Islet of Langerhans (tissue), 1 donor: ENCODE results near the gene CTNNAL1.

Experiments used
- FAIRE-seq: peaks from one replicate; lab custom pipeline; 2011; peaks lifted over from hg19 to GRCh38; lab: Jason Lieb, UNC

CTNNAL1 gene

DNA sequence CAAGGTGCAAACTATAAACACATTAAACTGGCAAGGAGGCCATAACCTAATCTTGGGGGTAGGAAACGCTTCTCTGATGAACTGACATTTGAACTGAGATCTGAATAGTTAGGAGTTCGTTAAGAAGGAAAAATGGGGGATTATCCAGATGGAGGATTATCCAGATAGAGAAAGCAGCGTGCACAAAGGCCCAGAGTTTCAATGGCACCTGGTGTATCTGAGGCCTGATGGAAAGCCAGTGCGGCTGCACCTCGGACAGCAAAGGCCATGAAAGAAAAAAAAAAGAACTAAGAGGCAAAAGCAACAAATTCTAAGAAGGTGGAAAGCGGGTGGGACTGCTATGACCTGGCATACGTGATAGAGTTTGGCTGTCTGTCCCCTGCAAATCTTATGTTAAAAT, 13.0 kb upstream of the CTNNAL1 start:
- FAIRE-seq, result no peak

DNA sequence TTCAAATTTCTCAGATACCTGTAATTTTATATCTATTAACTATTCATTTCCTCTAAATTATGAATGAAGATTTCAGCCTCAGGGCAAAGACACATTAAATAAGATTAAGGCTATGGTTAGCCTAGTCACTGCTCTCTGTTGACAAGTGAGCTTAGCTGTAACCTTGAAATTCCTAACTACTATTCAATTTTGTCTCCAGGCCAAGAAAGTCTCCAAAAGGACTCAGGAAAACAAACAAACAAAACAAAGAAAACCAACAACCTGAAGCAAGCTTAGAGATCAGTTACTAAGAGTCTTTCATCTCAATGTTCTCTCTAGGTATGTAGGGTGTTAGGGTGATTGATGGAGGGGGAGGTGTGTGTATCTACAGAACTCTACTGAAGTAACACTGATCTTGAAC, 9.6 kb upstream of the CTNNAL1 start:
- no peak for FAIRE-seq

DNA sequence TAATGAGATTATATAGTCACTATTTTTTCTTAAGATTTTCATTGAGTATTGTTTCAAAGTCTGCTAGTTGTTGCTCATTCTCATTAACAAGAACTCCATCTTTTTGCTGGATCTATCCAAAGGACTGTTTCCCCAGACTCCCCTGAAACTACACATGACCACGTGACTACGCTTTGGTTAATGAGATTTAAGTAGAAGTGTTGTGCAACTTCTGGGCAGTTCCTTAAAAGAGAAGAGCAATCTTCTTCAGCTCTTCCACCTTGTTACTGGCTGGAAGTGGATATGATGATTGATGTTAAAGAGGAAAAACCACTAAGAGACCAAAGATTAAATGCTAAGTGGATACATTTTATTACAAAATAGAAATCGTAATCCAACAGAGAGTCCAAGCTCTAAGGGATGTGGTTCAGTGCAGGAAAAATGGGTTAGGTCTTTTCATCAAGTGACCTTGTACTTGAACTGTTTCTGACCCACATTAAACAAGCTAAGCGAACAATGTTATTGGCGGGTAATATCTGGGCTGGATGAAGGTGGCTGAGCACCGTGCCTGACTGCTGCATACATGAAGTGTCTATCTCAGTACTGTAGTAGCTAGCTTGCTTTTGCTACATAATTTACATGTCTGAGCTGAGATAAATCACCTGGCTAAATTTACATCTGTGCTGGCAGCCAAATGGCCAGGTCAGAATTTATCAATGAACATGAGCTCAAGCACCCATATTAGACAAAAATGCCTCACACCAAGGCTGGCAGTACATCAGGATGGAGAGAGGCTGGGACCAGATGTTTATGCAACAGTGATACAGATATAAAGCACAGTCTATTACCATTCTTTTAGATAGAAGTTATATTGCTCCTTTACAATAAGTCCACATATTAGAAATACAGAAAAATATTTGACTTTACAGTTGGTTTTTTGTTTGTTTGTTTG, 7.5 kb upstream of the CTNNAL1 start:
- no peak for FAIRE-seq

DNA sequence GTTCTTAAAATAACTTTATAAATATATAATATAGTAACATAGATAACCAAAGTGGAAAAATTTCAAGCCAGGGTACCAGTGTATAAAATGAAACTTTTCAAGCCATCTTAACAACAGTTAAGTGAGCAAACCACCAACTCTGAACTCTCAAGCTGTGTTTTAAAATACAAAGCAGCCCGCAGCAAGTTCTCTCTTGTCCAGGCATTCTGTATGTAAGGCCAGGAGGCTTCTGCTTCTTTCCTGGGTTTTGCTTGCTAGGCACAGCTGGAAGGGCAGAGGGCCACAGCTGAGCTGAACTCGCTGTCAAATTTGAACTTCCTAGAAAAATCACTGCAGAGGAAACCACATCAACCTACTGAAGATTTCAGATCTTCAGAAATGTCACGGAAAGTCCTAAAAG, 6.8 kb upstream of the CTNNAL1 start:
- FAIRE-seq, result no peak

GRCh38 chr9:109019420-109019819, 6.1 kb upstream of the CTNNAL1 start:
- FAIRE-seq, result no peak

DNA sequence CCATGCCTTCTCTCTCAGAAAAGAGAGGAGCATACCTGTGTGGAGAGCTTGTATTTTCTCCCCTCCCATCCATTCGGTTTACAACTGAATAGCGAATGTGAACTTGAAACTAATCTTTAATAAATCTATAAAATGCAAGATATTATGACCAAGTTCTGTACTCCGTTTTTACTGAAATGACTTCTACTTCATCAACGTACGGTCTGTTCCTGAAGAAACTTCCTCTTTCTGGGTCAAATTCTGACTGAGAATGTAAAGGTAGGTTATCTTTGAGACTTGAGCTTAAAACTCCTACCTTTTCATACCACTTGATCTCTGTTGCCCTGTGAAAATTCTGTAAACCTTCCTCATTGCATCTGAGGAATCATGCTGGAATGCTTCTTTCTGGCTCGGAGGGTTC, 4.2 kb upstream of the CTNNAL1 start:
- FAIRE-seq, result no peak

DNA sequence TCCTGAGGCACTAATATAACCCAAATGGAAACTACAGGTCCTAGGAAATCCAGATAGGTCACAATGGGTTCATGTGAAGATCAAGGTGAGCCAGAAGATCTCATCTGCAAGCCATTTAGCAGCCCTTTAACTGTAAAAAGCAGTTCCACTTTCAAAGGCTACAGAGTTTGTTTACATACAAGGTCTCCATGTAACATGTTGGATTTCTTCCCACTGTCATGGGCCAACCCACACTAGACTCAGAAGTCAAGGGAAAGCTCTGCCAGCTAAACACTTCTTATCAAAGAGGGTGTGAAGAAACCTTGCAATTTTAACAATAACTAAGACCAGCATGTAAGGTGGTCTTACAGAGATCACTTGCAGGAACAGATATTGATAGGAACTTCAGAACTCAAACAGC, 3.8 kb upstream of the CTNNAL1 start:
- FAIRE-seq, result no peak

GRCh38 chr9:109016132-109016531, 2.8 kb upstream of the CTNNAL1 start:
- no peak for FAIRE-seq

- no peak for FAIRE-seq
Measured at GRCh38 chr9:109014608-109015280, 1.4 kb upstream of the CTNNAL1 start.

DNA sequence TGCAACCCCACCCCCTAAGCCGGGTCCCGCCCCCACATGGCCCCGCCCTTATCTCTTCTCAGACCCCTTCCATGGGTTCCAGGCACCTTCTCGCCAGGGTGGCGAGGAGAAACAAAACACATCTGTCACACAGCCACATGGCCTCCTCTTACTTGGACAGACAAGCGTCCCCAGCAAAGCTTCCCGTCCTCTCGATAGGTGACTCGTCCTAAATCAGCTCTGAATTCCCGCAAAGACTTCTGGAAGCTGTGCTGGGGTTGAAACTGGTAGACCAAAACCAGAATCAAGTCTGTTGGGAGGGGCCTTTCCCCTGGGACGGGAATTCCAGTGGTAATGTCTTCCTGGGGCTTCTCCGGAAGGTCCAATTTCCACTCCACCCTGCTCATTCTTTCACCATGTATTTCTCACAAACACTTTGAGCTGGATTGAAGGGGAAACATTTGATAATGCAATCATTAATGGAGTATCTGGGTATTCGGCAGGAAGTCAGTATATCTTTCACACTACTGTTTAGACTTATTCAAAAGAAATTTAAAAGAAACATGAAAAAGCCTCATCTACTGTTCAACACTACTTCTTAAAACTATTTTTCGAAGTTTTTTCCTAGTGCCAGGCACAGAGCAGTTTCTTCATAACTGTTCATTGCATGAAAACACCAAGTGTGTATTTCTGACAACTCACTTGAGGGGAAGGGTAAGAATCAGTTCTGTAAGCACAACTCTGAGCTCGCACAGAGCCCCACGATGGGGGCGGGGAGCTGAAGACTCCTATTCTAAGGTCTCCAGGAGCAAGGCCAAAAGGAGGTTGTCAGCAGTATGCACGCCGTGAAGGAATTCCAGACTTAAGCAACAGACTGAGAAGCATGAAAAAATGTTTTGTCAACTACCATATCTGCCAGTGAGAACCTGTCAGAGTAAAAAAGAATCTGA, 644 bp upstream of the CTNNAL1 start:
- FAIRE-seq, result no peak

GRCh38 chr9:109012009-109012875, 1.1 kb downstream of the CTNNAL1 start:
- no peak for FAIRE-seq

- no peak for FAIRE-seq
Measured at GRCh38 chr9:109011231-109011671, 2.0 kb downstream of the CTNNAL1 start.

DNA sequence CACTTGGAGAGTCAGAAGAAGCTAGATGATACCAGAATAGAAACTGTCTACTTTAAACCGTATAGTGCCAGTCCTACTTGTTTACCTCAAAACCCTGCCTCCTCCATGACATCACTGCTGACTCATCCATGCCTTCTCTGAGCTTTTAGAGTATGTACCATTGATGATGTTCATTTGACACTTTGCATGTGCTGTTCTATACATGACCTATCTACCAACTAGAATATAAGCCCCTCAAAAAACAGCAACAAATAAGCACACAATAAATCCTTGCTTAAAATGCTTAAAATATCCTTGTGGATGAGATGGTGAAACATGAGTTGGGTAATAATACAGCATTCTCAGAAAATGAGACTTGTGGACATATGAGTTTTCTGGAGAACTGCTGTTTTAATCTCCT, 2.6 kb downstream of the CTNNAL1 start:
- FAIRE-seq, result no peak

DNA sequence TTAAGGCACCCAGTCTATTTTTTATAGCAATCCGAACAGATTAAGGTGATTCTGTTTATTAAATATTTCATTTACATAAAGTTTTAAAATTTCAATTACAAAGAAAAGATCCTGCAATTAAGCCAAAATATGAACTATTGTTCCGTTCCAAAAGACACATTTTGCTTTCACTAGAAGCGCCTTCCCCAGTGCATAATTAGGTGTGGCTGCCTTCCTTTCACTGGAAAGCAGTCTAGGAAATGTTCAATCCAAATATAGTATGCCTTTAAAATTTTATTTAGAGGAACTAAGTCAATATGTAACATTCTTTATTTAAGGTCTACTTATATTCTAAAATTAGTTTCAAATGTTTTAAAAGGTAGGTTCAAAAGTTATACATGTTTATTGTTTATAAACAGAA, 7.6 kb downstream of the CTNNAL1 start:
- FAIRE-seq, result no peak

DNA sequence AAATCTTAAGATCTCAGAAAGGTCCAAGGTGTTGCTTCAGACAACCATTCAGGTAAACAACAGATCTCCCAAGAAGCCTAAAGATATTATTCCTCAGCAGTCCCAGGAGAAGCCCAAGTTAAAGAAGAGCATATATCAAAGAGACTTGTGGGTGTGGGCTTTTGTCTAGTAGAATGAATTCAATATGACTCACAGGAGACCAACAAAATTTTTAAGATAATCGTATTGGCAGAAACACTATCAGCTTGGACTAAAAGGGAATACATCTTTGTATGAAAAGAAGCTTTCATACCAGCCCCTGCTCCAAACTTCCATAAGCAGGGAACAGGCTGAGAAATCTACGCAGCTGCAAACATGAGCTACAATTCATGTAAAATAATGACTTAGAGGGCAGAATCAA, 10.2 kb downstream of the CTNNAL1 start:
- no peak for FAIRE-seq

DNA sequence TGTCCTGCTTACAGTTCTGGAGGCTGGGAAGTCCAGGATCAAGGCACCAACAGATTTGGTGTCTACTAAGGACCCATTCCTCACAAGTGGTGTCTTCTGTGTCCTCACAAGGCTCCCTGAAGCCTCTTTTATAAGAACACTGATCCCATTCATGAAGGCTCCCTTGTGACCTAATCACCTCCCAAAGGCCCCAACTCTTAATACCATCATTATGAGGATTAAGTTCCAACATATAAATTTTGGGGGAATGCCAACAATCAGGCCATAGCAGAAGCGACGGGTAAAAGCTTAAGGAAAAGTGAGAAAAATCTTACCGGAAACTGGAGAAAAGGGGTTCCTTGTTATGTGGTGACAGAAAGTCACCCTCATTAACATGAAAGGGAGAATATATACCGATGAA, 11.2 kb downstream of the CTNNAL1 start:
- FAIRE-seq, result no peak

DNA sequence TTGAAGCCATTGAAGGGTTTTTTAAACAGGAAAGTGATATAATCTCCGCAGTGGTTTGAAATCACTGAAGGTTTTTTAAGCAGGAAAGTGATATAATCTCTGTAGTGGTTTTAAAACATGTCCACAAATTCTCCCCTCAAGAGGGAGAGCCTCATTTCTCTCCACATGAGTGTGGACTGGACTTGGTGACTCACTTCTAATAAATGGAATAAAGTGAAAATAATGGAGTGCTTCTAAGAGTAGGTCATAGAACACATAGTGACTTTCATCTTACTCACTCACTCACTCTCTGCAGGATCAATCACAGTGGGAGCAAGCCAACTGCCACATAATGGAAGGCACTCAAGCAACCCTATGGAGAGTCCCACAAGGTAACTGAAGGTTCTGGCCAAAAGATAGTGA, 12.0 kb downstream of the CTNNAL1 start:
- FAIRE-seq, result no peak

DNA sequence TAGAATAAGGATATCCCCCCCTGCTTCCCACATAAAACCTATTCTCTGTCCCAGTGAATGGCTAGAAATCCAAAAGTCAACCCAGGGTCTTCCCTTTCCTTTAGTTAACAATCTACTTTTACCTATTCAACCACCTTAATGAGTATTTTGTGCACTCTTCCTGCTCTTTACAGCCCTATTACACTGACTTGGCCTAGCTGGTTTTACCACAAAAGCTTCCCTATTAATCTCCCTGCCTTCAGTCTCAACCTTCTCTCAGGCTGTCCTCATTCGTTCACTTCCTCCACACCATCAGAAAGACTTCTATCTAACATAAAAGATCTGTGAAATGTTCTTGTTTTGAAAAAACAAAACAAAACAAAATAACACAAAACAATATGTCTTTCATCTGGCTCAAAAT, 16.2 kb downstream of the CTNNAL1 start:
- FAIRE-seq, result no peak

DNA sequence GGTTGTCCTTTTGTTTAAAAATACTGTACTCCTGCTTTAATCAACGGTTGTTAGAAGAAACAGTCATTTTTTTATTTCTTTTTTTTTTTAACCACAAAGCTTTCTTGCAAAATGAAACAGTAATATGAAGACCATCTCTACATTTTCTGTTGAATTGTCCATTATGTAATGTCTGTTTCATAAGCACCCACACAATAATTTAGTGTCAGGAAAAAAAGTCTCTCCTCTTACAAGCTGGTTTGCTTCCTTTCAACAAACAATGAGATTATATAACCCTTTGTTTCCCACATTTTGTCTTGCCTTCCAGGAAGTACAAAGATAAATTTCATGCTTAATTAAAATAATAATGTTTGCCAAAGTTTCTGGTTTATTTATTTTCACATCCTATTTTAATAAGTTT, 16.7 kb downstream of the CTNNAL1 start:
- no peak for FAIRE-seq

- FAIRE-seq, result no peak
Measured at GRCh38 chr9:108994695-108995094, 18.6 kb downstream of the CTNNAL1 start.

DNA sequence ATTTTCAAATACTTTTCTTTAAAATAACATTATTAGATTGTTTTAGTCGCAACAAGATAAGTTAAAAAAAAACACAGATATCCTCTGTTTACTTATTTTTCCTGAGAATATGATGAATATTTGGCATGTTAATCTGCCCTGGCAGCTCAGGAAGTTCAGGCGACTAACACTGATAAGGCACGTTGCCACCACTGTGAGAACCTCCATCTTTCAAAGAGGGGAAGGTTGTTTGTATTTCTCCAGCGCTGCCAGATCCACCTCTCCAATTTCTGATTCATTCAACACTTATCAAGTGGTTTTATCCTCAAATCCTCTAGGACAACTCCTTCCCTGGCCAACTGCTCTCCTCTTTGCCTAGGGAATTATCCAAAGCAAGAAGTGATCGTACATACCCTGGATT, 21.8 kb downstream of the CTNNAL1 start:
- peak; percentile 85 for FAIRE-seq

DNA sequence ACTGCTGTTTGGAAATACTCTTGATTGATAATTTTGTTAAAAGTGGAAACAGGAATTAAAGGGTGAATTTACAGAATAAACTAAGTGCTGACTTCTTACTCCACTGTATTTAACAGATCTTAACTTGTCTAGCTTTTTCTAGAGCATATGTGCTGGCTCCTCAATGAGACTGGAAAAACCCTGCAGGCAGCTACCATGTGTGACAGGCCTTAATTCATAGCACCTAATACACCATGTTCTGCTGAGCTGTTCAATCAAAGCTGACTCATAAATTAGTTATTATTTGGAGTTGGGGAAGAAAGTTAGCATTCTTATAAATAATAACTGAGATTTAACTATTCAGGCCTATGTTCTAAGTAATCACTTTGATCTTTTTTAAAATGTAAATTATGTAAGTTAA, 29.4 kb downstream of the CTNNAL1 start:
- no peak for FAIRE-seq
